GM19438 (cell line): ENCODE results near the gene TSPAN32.

Experiments used
- ATAC-seq: cut with Tn5 transposase; IDR thresholded peaks from one replicate; pipeline ENCODE4 v1.9.1; 2021; ENCODE audit warnings: low read depth; ENCODE audit not compliant: unreplicated experiment

TSPAN32 gene

DNA sequence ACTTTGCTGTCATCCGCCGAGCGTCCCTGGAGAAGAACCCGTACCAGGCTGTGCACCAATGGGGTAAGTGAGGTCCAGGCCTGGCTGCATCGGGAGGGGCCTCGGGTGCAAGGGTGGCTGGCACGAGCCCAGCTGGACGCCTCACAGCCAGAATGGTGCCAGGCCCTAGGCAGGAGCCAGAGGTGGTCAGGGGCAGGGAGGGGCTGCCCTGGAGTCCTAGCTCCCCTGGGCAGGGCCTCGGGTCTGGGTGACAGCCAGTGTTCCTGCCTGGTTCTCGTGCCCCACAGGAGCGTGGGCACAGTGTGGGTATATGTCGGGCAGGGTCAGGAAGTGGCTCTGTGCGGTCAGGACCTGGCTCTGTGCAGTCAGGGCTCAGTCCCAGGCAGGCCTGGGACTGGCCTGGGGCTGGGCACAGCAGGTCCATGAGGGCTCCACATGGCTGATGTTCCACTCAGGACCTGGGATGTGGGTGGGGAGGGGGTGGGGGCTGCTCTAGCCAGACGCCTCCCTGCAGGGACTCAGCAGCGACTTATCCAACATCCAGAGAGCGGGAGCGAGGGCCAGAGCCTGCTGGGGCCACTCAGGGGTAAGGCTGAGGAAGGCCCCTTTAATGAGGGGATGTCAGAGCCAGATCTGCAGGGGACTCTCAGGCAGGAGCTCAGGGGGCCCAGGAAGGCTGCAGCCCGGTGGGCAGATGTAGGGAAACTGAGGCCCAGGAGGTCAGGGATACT lies 1.2 kb downstream of the TSPAN32 start:
- ATAC-seq: no peak

DNA sequence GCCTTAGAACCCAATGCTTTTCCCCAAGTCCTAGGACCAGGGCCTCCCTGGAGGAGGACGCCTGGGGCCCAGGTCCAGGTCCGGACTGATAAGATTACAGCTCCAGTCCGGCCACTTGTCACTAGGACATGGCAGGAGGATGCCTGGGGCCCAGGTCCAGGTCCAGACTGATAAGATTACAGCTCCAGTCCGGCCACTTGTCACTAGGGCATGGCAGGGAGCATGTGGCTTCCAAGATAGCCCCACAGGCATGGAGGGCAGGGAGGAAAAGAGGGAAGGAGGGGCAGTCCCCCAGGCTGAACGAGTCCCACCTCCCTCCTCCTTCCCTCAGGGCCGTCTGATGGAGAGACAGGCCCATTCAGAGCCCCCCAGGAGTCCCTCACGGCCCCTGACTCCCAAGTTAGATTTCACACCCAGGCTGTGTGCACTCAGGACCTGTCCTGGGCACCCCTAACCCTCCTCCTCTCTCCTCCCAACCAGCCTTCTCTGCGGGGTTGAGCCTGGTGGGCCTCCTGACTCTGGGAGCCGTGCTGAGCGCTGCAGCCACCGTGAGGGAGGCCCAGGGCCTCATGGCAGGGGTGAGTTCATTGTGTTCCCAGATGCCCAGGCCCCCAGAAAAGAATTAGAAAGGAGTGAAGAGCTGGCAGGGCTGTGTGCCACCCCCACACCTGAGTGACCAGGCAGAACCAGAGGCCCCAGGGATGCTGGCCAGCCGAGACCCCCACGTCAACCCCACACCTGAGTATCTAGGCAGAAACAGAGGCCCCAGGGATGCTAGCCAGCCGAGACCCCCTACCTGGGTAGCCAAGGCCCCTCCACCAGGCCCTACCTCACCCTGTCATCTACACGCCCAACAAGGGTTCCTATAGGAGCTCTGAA lies 2.1 kb downstream of the TSPAN32 start:
- ATAC-seq: no peak

DNA sequence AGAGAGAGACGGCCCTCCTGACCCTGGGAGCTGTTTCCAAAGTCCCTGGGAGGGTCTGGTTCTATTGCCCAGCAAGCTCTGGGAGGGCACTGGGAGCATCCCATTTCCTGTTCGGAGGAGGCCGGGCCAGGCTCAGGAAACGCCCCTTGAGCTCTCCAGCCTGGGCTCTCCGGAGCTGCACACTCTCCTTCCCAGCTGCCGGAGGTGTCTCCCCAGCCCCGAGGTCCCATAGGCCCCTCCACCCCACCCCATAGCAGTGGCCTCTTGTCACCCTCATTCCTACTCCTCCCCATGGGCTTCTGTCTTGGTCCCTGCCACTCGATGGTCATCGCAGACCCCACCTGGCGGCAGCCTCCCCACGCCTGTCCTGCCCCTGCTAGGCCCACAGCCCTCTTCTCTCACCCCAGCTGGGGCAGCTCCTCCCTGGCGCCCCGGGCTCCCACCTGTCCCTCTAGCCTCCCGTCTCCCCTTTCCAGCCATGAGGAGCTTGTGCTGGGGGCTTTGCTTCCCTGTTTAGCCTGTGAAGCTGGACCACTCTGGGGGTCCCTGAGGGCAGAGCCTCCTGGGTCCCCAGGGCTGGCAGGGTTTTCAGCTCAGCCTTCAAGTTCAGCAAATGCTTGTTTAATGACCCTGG lies 2.8 kb downstream of the TSPAN32 start:
- no peak for ATAC-seq

DNA sequence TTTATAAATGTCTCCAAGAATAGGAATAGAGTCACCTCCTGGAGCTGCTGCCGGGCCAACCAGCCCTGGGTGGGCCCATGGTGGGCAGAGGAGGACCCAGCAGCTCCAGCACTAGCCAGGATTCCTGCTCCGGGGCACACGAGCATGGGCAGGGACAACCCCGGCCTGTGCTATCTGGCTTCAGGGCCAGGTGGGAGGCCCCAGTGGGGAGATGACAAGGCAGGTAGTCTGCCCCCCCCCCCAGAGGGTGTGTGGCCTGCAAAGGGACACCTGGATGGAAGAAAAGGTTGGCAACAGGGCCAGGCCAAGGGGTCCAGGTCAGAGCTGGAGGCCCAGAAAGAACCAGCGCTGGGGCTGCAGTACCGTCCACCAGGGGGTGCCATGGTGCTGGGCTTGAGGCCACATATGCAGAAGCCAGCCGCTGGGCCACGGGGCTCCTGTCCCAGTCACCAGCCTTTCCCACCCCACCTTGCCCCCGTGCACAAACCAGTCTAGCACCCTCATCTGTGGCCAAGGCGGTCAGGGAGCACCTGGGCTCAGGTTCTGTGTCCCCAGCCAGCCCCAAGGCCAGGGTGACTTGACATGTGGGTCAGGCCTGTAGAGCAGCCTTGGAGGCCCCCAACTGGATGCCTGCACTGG lies 3.4 kb downstream of the TSPAN32 start:
- ATAC-seq: no peak

DNA sequence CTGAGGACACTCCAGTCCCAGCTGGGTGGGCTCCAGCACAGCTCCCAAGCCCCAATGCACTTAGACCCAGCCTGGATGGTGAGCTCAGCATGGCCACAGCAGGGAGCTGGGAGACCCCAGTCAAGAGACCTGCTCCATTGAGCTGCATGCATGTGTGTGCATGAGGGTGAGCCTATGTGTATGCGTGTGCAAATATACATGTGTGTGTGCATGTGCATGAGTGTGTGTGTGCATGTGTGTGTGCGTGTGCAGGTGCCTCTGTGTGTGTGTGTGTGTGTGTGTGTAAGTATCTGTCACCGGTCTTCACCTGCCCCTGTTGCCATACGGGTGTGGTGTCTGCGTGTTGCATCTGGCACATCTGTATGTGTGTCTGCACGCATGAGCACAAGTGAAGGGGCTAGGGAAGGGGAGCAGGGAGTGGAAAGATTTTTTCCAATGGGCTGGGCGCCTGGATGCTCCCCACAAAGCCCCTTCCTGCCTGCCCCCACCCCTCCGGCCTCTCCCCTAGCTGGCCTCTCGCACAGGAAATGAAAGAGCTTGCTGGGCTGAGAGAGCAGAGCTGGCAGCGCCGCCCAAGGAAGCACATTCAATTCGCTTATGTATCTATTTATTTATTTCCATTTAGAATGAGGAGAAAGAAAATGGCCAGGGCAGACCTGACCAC lies 4.1 kb downstream of the TSPAN32 start:
- ATAC-seq: no peak

DNA sequence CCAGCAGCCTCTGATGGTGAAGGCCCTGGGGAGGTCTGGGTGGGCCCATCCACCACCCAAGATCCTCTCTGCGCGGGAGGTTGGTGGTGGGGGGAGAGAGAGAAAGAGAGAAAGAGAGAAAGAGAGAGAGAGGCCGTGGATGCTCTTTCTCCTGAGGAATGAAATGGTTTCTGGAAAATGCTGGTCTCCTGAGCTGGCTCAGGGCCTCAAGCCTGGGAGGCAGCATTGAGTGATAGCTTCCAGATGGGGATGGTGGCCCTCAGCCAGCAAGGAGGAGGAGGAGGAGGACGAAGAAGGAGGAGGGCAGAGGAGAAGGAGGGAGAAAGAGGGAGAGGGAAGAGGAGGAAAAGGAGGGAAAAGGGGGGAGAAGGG lies 4.6 kb downstream of the TSPAN32 start:
- no peak for ATAC-seq

DNA sequence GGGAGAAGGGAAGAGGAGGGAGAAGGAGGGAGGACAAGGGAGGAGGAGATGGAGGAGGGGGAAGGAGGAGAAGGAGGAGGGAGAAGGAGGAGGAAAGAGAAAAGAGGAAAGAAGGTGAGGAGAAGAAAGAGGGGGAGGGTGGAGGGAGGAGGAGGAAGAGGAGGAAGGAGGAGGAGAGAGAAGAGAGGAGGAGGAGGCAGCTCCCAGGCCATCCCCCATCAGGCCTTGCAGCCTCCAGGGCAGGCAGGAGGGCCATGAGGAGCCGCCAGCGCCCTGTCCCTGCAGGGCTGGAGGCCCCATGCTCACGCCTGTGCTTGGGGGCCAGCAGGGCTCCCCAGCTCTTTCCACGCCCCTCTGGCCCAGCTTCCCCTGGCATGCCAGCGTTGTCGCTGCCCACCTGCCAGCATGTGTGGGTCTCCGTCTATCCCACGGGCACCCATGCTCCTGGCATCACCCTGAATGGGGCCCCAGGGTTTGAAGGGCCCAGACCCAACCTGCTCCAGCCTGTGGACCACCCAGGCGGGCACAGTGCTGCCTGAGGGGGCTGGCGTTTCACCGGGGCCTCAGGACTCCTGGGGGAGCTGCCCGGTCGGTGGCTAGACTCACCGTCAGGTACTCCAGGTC lies 5.2 kb downstream of the TSPAN32 start:
- no peak for ATAC-seq

DNA sequence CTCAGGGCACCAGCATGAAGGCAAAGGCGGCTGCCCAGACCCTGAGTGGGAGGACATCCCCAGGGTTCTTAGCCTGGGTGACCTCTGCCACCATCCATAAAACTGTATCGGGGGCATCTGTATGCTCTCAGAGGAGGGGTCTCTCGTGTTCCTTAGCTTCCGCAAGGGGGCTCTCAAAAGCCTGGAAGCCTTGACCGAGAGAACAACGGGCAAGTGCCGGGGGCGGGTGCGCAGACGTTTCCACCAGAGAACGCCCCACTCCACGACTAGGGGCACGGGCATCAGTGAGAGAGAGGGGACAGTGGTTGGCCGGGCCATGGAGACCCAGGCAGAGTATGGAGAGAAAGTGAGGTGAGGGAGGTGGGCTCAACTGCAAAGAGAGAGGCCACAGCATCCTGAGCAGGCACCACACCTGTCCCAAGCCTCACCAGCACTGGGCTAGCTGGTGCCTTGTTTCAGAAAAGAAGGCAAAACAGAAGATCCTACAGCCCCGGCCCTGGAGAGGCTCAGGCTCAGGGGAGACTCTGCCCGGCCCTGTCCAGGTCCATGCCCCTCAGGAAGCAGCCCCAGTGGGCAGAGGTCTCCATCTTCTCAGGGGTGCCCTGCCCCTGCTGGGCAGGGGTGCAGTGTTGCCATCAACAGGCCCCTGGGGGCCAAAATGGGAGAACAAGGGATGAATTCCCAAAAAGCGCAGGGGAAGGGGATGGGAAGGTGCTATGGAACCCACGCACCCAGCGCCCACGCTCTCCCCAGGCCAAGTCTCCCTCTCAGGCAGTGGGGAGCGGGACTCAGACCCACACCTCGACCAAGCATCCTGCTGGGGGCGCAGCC lies 5.9 kb downstream of the TSPAN32 start:
- no peak for ATAC-seq

DNA sequence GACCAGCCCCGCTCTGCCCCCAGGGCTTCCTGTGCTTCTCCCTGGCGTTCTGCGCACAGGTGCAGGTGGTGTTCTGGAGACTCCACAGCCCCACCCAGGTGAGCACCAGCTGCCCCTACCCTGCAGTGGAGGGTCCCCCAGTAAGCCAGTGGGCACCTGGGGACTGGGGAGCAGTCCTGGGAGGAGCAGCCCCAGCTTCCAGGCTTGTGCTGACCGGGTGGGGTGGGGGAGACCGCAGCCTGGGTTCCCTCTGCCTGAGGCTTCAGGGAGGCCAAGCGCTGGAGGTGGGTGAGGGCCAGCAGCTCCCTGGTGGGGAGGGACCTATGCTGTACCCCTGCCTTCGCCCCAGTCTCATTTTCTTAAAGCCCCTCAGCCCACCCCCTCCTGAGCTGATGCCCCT lies 6.9 kb downstream of the TSPAN32 start:
- no peak for ATAC-seq

DNA sequence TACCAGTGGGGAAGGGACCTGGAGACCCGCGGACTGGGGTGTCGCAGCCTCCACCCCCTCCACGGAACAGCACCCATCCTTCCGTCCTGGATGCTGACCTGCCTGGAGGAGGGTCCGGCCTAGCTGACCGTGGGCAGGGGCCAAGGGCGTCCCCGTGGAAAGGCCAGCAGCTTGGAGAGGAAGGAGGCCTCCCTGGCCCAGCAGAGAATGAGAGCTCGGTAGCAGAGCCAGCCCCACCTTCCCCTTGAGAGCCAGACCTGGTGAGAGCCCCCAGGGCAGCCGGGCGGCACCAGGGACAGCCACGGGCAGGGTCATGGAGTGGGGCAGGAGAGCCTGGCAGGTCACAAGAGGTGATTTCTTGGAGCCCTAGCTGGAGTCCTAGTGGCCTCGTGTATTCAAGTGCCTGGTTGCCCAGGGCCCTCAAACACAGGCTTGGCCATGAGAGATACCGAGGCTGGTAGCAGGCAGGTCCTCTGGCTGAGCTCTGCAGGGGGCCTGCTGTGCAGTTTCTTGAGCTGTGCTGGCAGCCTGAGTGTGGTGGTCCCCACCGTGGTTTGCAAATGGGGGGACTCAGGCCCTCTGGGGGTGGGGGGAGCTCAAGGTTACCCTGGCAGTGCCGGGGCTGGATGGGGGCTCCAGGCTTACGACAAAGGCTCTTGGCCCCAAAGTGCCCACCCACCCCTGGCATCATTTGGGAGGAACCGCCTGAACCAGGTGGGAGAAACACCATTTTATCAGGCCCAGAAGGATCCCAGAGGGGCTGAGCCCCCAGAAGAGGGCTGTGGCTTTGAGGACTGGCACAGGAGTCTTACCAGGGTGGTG lies 7.6 kb downstream of the TSPAN32 start:
- no peak for ATAC-seq

DNA sequence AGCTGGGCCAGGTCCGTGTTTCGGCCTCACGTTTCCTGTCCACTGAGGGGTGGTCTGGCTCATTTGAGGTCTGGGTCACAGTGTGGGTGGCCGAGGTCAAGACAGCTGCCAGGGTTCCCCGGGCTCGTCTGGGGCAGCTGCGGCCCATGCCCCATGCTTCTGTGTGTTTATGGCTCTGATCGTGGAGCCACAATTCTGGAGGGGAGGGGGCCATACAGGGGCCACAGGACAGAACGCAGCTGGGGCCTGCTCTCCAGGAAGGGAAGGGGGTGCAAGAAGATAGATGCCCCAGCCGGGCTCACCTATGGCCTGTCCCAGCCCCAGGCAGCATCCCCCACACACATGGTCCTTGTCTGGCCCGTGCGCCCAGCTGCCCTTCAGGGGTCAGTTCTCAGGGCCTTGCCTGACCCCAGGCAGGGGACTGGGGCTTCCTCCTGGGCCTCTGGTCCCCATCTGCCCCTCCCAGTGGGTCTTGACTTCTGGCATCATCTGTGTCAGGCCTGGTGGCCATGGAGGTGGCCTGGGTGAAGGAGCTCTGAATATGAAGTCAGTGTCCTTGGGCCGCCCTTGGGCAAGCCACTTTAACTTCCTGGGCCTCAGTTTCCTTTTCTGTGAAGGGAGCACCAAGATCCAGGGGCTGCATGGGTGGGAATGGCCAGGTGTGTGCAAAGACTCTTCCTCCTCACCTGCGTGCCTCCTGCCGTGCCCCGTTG lies 8.4 kb downstream of the TSPAN32 start:
- ATAC-seq: no peak

DNA sequence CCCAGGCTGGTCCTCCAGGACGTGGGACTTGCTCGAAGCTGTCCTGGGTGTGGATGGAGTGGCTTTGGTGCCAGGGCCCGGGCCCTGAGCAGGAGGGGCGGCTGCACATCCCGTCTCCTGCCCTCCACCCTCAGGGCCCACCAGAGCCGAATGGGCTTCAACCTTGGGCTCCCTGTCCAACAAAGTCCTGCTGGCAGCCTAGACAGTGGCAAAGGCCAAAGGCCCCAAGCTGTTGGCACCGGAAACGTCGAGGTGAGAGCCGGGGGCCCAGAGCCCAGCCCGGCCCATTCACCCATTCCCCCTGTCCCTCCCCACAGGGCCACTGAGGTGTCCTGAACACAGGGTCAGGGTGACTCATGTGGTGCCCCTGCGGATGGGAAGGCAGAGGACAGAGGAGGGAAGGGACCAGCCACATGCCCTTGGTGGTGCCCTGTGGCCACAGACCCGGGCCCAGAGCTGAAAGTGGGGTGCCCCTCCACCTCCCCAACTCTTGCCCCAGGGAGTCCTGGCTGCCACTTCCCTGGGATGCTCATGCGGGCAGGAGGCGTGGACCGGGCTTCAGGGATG lies 9.1 kb downstream of the TSPAN32 start:
- no peak for ATAC-seq

DNA sequence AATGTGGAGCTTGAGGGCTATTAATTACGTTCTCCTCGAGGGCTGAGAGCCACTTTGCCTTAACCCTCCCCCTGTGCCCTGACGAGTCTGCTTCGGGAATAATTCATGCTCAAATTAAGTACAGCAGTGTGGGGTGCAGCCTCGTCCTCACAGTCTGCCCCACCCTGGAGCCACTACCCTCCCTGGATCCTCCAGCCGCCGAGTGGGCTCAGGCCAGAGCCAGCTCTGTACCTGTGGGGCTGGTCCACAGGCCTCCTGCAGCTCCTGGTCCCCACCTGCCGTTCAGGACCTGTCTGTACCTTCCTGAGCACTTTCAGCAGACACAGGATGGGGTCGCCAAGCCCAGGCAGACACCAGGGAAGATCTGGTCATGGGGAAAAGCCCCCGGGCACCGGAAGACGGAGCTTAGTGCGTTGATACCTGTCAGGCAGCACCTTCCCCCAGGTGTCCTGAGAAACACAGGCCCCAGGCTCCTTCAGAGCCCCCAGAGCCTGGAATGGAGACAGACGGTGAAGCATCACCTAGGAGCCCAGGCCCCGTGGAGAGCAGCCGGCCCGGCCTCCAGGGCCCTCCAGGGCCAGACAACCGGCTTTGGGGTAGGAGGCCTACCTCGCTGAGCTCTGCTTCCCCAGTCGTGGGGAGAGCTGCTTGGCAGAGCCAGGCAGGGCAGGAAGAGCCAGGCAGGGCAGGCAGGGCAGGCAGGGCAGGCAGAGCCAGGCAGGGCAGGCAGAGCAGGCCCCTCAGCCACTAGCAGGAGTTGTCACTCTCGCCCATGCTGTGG lies 9.7 kb downstream of the TSPAN32 start:
- no peak for ATAC-seq

DNA sequence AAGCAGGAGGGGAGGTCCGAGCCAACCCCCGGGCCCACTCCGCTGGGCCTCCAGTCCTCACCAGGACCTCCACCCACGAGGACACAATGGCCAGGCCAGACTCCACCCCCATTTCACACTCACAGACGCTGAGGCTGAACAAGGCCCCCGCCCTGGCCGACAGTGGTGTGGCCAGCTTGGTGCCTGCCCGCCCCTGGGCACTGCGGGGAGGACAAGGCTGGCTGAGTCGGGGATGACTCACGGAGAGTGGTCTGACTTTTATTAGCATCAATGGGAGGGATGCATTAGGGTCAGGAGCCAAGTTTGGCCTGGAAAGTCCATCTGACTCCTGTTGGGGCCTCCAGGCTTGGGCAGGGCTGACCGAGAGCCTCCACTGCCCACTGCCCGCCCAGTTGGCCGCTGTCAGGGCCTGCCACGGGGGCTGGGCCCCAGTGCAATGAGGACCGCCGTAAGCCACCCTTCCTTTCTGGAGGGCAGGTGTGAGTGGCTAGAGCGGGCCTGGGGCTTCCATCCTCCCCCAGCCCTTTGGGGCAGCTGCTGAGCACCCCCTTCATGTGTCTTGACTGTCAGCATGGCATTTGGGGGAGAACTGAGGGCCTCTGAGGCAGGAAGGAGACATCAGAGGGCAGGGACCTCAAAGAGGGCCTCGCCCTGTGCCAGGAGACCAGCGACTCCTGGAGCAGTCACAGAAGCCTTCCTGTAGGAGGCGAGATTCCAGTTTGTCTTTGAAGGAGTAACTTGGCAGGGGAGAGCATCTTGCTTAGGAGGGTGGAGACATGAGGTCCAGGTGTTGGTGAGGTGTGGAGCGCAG lies 10.6 kb downstream of the TSPAN32 start:
- ATAC-seq: no peak

DNA sequence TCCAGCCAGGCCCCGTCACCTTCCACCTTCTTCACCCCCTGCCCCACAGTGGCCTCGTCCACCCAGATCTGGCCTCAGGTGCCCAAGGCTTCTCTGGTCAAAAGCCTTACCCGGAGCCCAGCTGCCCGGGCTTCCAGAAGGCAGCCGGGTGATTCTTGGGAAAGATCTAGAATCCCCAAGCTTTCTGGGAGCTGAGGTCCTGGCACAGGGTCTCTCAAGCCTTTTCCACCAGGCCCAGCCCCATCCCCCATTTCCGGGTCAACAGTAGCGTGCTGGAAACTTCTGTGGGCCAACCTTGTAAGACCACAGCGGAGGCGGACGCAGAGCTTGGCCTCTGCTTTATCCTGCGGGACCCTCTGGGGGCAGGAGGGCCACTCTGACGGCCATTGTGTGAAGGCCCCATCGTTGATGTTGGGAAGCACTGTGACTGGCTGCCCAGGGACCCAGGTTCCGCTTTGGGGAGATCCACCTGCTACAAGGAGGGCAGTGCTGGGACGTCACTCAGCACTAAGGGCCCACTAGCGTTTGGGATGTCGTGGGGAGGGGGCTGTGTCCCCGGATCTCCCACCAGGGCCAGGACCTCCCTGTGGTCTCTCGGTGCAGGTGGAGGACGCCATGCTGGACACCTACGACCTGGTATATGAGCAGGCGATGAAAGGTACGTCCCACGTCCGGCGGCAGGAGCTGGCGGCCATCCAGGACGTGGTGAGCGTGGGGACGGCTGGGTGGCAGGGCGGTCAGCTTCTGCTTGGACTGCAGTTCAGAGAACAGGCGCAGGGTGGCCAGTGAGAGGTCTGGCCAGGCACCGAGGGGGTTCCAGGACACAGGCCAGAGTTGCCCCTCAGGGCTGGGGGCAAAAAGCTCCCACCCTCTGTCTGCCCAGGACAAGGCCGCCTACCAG lies 11.5 kb downstream of the TSPAN32 start:
- no peak for ATAC-seq
